ENCODE results near the gene HS3ST3A1.

HS3ST3A1 gene

GRCh38 chr17:13597723-13598347 is 3.9 kb downstream of the HS3ST3A1 start:
- peak; percentile 13 for DNase-seq

- no peak for DNase-seq
These were observed 5.3 kb downstream of the HS3ST3A1 start for GRCh38 chr17:13596241-13596923.

DNA sequence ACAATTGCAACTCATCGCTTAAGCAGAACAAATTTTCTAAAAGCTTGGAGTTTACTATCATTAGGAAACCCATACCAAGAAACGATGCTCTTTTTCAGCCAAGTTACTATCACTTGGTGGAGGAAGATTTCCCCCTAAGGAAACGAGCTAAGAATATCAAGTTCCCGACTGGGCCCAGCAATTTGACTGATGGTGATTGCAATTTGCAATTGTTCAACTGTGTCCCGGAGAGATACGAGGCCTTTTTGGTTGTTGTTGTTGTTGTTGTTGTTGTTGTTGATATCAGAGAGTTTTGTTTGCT is 6.2 kb downstream of the HS3ST3A1 start:
- DNase-seq: no peak

GRCh38 chr17:13594762-13595598 is 6.7 kb downstream of the HS3ST3A1 start:
- DNase-seq: peak; percentile 51

DNA sequence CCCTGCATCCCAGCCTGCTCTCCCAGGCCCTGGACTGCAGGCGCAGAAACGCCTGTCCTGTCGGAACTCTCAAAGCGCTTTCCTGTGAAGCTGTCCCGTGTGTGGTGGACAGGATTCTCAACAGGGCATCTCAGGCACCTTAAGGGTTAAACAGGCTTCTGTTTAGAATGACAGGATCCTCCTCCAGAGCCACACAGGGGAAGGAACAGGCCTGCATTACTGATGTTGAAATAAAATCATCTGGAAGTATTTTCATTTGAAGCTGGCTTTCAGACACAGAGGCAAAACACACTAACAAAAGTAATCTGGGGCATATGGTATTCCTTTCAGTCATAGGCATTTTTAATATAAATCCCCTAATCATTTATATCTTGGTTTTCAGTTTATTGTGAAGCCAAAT is 7.4 kb downstream of the HS3ST3A1 start:
- DNase-seq: no peak

GRCh38 chr17:13593757-13594156 is 8.0 kb downstream of the HS3ST3A1 start:
- DNase-seq: no peak

- DNase-seq: no peak
These were observed 8.5 kb downstream of the HS3ST3A1 start for GRCh38 chr17:13593021-13593751.

- no peak for DNase-seq
These were observed 9.3 kb downstream of the HS3ST3A1 start for GRCh38 chr17:13592427-13592826.

DNA sequence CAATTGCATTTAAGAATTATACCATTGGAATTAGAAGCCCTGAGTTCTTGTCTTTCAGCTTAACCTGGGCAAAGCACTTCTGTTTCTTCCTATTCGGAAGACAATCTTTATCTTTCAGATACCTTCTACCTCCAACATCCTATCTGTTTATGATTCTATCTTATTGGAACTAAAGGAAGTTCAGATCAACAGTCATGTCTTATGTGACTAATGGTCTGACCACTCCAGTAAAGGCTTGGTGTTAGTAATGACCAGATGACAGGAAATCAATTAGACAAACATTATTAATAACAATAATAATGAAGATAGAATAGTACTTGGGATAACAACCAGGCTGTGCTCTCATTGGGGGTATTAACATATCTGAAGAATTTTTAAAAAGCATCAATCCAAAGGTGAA is 11.3 kb downstream of the HS3ST3A1 start:
- no peak for DNase-seq

- no peak for DNase-seq
These were observed 12.1 kb downstream of the HS3ST3A1 start for GRCh38 chr17:13589658-13590057.

- no peak for DNase-seq
These were observed 14.0 kb downstream of the HS3ST3A1 start for GRCh38 chr17:13587487-13588338.

DNA sequence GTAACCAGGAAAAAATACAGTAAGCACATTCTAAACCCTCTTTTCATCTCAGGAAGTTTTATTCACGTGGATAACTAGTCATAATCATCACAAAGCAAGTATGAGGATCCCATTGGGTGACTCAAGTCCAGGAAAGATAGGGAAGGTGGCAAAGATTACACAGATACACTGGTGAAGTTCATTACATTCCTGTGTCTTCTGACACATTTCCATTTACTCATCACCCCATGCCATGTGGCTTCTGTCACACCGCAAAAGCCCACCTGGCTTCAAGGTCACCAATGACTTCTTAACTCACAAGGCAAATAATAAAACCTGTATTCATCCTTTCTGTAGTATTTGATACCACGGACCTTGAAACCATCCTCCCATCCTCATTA is 17.0 kb downstream of the HS3ST3A1 start:
- DNase-seq: no peak

DNA sequence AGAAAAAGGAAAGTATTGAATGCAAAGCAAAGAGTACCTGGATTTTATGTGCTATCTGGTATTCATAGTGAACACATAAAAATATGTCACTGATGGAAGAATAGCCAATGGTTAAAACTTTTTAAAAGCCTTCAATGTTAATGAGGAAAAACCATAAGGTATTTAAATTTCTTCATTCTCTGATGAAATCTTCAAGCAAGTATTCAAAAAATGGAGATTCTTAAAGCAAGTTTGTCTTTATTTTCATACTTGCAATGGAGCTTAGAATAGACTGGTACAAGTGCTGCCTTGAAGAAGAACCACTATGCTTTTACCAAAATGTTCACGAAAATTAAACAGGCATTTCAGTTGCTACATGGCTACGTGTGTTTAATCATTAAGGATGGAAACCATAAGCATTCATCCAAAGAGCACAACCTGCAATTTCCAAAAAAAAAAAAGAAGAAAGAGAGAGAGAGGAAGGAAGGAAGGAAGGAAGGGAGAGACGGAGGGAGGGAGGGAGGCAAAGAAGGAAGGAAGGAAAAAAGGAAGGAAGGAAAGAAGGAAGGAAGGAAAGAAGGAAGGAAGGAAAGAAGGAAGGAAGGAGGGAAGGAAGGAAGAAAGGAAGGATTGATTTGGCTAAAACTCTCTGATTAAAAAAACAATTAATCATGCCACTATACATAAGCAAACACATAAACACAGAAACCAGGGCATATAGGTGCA is 17.6 kb downstream of the HS3ST3A1 start:
- DNase-seq: no peak

GRCh38 chr17:13582776-13583547 is 18.8 kb downstream of the HS3ST3A1 start:
- no peak for DNase-seq

DNA sequence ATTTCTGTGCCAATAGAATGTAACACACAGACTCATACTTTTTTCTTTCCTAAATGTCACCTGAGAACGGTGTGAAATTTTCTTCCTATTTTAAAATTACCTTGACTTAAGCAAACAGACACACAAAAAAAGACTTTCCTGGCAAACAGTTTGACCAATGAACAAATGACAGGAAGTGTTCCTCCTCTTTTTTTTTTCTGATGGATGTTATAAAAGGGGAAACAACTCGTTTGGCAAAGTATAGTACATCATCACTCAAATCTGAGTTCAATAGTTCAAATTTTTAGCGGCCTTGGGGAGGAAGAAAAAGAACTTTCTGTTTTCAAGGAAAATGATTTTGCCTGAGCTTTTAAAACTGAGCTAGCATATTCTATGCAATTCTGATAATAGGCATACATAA is 19.8 kb downstream of the HS3ST3A1 start:
- no peak for DNase-seq

GRCh38 chr17:13580790-13581189 is 20.9 kb downstream of the HS3ST3A1 start:
- no peak for DNase-seq

DNA sequence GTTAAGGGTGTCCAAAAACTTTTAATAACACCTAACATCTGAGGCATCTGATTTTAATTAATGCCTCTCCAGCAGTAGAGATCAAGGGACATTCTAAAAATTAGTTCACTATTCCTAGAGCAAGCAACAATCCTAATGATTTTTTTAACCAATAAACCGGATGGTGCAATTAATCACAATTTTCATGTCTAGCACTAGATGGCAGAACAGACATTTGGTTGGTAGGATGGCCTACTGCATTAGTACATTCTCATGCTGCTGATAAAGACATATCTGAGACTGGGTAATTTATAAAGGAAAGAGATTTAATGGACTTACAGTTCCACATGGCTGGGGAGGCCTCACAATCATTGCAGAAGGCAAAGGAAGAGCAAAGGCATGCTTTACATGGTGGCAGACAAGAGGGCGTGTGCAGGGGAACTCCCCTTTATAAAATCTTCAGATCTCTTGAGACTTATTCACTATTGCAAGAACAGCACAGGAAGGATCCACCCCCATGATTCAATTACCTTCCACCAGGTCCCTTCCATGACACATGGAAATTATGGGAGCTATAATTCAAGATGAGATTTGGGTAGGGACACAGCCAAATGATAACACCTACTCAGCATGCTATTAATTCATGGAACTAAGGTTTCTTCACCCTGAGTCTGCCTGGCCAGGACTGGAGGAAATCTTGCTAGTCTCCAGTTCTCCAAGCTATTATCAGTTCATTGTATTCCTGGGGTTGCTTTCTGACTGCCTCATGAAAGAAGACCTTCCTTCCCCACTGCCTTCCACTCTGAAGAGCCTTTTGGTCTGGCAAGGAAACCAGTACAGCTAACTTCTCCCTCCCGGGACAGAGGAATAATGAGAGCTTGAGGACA is 24.8 kb downstream of the HS3ST3A1 start:
- DNase-seq: no peak

DNA sequence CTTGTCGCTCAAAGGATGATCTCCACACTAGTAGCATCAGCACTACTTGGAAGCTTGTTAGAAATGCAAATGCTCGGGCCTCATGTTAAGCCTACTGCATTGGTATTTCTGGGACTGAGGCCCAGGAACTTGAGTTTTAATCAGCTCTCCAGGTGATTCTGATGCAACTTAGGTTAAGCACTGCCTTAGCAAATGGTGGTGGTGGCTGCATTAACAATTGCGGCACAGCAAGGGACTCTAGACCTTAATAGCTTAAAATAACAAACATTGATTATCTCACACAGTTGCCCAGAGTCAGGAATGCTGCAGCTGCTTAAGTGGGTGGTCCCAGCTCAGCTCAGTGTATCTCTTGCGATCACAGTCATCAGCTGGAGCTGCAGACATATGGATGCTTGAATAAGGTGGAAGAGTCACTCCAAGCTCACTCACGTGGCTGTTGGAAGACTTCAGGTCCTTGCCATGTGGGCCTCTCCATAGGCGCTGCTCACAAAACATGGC is 25.8 kb downstream of the HS3ST3A1 start:
- no peak for DNase-seq

GRCh38 chr17:13575466-13575865 is 26.3 kb downstream of the HS3ST3A1 start:
- no peak for DNase-seq

GRCh38 chr17:13572581-13572980 is 29.1 kb downstream of the HS3ST3A1 start:
- no peak for DNase-seq

Measured in activated effector memory CD4-positive, alpha-beta T cell treated with Interleukin-2 at 50 U/mL for 16 hours (primary cell).